KG1 (cell line): ENCODE measurements around the gene ASGR1.

Experiments used
- DNase-seq: peaks from one replicate; lab custom pipeline; 2025; lab: John Stamatoyannopoulos, UW

Gene ASGR1

GRCh38 chr17:7179317-7180254 is at the start of gene ASGR1:
Gene ASGR1, minus strand, starts transcription at chr17:7179370. Its CDS starts 807 bp downstream, at chr17:7178563.
- DNase-seq: no peak

- DNase-seq: no peak
Measured at GRCh38 chr17:7228920-7229319, 49.8 kb upstream of the ASGR1 start.

DNA sequence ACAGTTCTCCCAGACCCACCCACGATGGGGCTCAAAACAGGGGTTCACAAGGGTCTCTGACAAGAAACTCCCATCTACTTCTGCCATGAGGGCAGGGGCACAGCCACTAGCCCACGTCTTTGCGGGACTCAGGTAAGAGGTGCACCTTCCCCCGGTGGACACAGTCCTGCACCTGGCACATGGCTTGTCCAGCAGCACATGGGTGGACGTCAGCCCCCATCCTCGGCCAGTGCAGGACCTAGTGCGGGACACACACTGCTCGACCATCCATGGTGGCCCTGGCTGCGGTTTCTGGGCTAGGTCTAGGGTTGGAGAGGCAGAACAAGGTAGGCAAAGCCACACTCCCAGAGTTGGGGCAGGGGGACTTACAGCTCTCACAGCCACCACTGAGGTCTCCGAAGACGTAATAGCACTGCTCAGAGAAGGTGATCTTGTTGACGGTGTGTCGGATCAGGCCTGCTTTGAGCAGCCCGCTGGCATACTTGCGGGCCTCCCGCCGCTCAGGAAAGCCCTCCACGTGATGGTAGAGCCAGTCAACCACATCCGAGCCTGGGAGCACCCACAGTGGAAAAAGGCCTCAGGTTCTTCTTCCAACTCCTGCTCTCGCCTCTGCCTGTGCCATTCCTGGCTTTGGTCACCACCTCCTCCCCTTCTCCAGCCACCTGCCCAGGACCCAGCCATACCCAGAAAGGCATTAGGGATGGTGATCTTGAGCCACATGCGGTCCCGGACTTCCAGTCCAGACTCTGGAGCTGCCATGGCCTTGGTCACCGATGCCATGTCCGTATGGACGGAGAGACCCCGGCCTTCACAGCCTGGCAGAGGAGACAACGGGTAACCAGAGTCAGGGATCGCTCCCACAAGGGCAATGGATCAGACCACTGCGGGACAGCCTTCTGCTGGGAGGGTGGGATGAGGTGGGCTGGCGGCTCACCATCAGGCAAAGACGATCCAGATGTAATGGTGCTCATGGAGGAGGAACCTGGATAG is 47.8 kb upstream of the ASGR1 start:
- no peak for DNase-seq

GRCh38 chr17:7225711-7226331 is 46.7 kb upstream of the ASGR1 start:
- no peak for DNase-seq

DNA sequence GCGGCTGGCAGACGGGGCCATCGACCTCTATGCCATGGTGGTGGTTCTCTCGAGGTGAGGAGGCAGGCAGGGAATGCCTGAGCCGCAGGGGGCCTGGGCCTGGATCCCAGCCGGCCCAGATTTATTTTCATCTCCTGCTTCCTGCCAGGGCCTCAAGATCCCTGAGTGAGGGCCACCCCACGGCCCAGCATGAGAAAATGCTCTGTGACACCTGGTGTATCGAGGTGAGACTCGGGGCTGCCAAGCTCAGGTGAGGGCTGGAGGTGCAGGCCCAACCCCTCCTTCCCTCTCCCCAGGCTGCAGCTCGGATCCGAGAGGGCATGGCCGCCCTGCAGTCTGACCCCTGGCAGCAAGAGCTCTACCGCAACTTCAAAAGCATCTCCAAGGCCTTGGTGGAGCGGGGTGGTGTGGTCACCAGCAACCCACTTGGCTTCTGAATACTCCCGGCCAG is 45.5 kb upstream of the ASGR1 start:
- DNase-seq: no peak

GRCh38 chr17:7224110-7224509 is 44.9 kb upstream of the ASGR1 start:
- no peak for DNase-seq

DNA sequence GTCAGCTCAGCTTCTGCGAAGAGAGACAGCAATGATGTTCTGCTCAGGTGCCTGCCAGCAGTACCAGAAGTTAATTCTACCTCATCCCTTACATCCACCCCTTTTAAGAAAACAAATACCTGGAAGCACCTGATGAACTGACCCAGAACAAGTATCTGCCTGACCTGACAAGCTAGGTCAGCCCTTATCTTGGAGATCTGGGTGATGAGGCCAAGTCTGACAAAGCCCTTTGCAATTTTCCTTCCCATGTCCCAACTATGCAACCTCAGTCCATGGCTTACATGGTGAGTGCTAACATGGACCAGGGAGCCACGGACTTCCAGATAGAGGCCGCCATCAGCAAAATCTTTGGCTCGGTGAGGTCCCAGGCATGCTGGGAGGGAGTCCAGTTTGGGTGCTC is 44.2 kb upstream of the ASGR1 start:
- no peak for DNase-seq

DNA sequence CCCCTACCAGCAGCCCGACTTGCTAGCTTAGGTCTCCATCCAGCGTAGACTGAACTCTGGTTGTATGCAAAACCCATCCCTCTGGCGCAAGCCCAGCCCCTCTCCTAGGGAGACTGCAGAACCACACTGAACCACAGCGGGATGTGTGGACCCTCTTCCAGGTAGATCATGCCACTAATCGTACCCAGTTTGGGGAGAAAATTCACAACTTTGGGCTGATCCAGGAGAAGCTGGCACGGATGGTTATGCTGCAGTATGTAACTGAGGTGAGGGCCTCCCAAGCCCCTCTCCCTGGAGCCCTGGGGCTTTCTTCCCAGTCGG is 43.8 kb upstream of the ASGR1 start:
- DNase-seq: no peak

GRCh38 chr17:7222093-7222971 is 43.2 kb upstream of the ASGR1 start:
- no peak for DNase-seq

DNA sequence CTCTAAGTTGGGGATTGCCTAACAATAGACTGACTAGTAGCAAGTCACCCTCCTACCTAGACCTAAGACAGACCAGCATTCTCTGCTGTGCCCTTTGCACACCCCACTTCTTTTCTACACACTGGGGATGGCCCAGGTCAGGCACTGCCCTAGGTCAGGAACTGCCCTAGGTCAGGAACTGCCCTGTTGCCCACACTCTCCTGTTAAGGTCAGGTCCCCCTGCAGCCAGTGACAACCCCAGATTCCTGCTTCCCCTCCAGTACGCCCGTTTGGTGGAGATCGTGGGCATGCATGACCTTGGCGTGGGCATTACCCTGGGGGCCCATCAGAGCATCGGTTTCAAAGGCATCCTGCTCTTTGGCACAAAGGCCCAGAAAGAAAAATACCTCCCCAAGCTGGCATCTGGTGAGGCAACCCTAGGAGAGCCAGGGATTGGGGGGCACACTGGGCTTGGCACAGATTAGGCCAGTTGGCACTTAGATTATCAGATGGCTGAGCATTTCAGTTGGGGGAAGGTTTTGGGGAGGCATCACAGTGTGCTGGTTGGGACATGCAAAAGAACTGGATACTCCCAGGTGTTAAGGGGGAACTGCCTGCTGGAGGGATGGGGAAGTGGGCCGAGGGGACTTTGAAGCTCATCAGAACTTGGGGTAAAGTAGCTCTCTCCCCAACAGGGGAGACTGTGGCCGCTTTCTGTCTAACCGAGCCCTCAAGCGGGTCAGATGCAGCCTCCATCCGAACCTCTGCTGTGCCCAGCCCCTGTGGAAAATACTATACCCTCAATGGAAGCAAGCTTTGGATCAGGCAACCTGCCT is 42.3 kb upstream of the ASGR1 start:
- DNase-seq: no peak

DNA sequence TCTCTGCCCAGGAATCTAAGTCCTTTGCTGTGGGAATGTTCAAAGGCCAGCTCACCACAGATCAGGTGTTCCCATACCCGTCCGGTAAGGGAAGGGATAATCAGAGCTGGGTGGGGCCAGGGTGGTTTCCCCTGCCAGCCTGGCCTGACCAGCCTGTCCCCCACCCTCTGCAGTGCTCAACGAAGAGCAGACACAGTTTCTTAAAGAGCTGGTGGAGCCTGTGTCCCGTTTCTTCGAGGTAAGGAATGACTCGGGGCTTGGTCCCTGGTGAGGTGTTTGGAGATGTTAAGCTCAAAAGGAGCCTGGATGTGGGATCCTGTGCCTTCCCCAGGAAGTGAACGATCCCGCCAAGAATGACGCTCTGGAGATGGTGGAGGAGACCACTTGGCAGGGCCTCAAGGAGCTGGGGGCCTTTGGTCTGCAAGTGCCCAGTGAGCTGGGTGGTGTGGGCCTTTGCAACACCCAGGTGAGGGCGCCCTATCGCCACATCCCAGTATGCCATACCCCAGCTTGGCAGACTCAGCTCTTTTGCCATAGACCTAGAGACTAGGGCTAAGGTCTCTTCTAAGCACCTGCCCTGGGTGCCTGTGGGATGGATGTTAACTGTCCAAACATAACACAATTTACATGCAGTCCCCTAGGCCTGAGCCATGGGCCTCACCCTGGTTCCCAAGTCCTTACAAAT is 41.6 kb upstream of the ASGR1 start:
- no peak for DNase-seq

GRCh38 chr17:7219812-7220592 is 40.8 kb upstream of the ASGR1 start, which contains the start of the genes ACADVL and DLG4:
Gene ACADVL, plus strand, starts transcription at chr17:7219938. Its CDS starts 47 bp downstream, at chr17:7219985.
Gene DLG4, minus strand, starts transcription at chr17:7219836.
- no peak for DNase-seq

DNA sequence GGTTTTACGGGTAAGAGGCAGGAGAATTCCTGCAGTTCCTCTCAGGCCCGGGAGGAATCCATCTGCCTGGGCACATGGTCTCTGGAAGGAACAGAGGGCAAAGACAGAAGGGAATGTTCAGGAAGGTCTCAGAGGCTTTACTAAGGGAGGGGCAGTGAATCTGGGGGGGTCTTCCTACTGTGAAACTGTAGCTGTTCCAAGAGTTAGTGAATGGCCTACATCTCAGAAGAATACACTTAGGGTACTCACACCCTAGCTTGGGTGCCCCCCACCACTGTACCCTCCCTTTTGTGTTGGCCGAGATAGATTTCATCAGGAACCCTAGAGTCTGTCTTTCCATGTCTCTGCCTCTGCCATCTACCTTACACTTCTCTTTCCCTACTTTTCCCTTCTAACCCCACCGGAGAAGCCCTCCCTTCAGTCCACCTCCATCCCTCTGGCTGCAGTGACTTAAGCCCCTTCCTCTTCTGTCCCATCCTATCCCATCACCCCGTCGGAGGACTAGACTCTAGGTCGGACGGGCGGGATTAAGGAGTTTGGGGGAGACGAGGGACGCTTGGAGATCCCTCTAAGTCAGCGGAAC is 40.1 kb upstream of the ASGR1 start:
- no peak for DNase-seq

- DNase-seq: no peak
Measured at GRCh38 chr17:7218758-7219157, 39.6 kb upstream of the ASGR1 start.

DNA sequence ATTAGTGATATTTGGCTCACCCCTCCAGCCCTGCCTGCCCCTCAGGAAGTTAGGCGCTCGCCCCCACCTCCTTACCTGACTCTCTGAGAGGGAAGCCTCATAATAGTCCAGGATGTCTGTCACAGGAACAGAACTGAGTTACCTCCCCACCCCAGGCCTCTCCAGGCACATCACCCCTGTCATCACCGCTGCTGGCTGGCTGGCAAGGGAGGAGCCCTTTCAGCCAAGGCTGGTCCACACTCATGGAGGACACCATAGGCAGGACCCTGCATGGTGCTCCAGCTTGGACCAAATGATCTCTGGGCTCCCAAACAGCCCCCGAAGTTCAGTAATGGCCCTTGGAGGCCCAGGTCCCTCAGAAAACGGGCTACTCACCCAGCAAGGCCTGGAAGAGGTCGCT is 39.0 kb upstream of the ASGR1 start:
- DNase-seq: no peak

DNA sequence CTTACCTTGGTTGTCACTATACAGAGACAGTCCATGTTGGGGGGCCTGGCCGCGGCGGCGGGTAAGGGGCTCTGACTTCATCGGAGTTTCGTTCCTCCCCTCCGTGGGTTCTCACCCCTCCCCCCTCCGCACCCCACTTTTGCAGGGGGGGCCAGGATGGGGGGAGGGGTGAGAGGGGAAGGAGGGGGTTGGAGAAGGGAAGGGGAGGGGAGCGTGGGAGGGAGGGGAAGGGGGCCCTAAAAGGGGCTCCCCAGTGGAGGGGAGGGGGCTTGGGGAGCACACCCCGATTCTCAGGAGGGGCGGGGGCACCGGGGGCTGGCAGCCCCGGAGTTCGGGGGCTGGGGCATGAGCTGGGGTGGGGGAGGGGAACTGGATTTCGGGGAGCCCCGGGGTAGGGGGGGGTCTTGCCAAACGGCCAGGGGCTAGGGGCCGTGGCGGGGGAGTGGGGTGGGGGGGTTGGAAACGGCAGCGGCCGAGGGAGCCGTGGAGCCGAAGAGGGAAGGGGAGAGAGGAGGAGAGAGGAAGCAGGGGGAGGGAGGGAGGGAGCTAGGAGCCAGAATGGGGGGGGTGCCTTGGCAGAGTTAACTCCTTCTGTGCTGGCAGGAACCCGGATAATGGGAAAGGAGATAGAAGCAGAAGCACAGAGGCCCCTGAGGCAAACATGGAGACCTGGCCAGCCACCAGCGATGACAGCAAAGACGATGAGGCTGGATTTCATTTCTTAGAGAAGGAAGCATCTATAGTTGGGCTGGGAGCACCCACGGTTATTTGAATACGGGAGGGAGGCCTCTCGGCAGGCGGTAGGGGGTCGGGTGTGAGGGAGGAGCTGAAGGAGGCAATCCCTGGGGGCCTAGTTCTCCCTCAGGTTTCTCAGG is 38.2 kb upstream of the ASGR1 start:
- no peak for DNase-seq
